Measurements from ENCODE around the gene LSM14B.

GRCh38 chr20:62083312-62083711 is 39.0 kb upstream of the LSM14B start:
- TF ChIP-seq POLR2A (IDR thresholded peaks at IDR 0.05): no peak
- no peak for TF ChIP-seq CTCF (IDR thresholded peaks at IDR 0.05 in 4 of 5, conservative IDR thresholded peaks at IDR 0.05 in 1 of 5)
